ENCODE measurements around the gene VKORC1.

Gene VKORC1

GRCh38 chr16:31063495-31063842 lies 31.1 kb downstream of the VKORC1 start:
- DNase-seq (ENCODE audit: low read depth): no peak

- no peak for DNase-seq (ENCODE audit: low read depth)
Observed at GRCh38 chr16:31061813-31062440, 32.7 kb downstream of the VKORC1 start.

GRCh38 chr16:31061126-31061812 lies 33.3 kb downstream of the VKORC1 start:
- no peak for DNase-seq (ENCODE audit: low read depth)

DNA sequence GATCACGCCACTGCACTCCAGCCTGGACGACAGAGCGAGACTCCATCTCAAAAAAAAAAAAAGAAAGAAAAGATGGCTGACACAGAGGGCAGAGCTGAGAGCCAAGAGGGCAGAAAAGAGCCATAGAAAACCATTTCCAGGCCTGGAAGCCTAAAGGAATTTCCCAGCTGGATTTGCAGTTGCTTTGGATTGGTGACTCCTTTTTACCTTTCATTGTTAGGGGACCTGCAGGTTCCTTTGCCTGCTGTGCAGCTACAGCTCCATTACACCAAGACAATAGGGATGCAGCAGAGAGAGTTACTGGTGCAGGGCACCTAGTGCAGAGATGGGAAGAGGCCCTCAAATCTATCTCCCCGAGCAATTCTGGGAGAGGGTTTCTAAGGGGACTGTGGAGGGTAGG lies 39.0 kb downstream of the VKORC1 start:
- no peak for DNase-seq (ENCODE audit: low read depth)

- DNase-seq (ENCODE audit: low read depth): no peak
Observed at GRCh38 chr16:31052114-31052513, 42.5 kb downstream of the VKORC1 start.

DNA sequence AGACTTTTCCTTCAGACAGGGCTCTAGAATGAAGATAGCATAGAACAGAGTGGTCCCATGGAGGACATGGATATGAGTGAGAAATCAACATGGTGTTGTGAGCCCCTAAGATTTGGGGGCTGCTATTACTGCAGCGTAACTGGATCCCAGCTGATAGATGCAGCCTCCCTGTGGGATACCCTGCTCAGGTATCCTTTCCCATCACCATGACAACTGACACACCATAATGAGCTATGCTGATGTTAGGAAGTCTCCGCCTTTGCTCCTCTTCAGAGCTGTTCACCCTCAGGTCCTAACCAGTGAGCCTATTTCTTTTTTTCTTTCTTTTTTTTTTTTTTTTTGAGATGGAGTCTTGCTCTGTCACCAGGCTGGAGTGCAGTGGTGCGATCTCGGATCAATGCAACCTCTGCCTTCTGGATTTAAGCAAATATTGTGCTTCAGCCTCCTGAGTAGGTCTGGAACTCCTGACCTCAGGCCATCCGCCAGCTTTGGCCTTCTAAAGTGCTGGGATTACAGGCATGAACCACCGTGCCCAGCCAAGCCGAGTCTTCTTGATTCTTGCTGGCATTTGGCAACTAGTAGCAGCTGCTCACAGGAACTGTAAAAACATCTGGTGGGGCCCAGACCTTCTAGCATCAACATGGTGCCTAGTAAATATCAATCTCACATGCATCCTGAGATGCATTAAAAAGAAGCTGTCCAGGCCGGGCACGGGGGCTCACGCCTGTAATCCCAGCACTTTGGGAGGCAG lies 44.1 kb downstream of the VKORC1 start:
- no peak for DNase-seq (ENCODE audit: low read depth)

DNA sequence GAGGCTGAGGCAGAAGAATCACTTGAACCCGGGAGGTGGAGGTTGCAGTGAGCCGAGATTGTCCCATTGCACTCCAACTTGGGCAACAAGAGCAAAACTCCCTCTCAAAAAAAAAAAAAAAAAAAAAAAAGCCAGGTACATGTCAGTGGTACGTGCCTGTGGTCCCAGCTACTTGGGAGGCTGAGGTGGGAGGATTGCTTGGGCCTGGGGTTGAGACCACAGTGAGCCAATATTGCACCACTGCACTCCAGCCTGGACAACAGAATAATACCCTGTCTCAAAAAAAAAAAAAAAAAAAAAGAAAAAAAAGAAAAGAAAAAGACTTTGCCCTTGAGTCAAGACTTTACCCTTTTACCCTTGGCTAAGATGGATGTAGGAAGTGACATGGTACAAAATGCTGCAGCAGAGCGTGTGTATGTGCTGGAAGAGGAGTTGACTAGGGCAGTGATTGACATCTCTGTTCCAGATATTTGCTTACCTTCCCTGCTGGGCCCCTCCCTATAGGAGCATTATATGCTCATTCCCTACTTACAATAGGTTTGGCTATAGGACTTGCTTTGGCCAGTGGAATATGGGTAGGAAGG lies 50.6 kb downstream of the VKORC1 start:
- no peak for DNase-seq (ENCODE audit: low read depth)

- DNase-seq (ENCODE audit: low read depth): no peak
Observed at GRCh38 chr16:31043352-31043751, 51.2 kb downstream of the VKORC1 start.

GRCh38 chr16:31042866-31043265 lies 51.7 kb downstream of the VKORC1 start:
- DNase-seq (ENCODE audit: low read depth): no peak
